A673 (cell line): Measurements from ENCODE around the gene DTNA.

Source experiments
- EZH2 ChIP-seq: fragments of 200-600 bp; sonication (generic); IDR thresholded peaks from 2 replicates; pipeline ENCODE4 v1.6.1; 2017; ENCODE audit warnings: borderline replicate concordance, low read depth, mild to moderate bottlenecking, mixed read lengths, antibody characterized with exemption, low read length; ENCODE audit not compliant: poor library complexity, severe bottlenecking
- TF ChIP-seq, protein P1 (sequence below): fragments of 300-800, 200-600 bp; sonication (generic); conservative IDR thresholded peaks from 2 replicates; pipeline ENCODE4 v1.5.1; 2017; ENCODE audit warnings: low read depth, mild to moderate bottlenecking, antibody characterized with exemption, low read length, moderate library complexity, mixed read lengths

DNA sequence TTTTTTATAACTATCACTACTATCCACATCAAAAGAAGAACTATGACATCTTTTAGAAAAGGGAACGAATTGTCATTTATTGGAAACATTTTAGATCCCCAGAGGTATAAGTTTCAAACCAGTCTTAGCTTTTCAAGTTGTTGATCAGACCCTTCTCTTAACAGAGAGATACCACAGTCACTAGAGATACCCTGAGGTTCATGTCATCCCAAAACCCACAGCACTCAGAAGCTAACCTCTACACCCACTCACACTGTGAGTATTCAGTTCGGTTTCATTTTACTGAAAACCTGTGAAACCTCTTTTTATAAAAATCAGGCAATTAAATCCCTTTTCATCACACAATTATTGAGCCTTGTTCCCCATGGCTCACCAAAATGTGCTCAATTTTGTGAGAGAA is 156.2 kb downstream of the DTNA start:
- TF ChIP-seq, protein P1, sequence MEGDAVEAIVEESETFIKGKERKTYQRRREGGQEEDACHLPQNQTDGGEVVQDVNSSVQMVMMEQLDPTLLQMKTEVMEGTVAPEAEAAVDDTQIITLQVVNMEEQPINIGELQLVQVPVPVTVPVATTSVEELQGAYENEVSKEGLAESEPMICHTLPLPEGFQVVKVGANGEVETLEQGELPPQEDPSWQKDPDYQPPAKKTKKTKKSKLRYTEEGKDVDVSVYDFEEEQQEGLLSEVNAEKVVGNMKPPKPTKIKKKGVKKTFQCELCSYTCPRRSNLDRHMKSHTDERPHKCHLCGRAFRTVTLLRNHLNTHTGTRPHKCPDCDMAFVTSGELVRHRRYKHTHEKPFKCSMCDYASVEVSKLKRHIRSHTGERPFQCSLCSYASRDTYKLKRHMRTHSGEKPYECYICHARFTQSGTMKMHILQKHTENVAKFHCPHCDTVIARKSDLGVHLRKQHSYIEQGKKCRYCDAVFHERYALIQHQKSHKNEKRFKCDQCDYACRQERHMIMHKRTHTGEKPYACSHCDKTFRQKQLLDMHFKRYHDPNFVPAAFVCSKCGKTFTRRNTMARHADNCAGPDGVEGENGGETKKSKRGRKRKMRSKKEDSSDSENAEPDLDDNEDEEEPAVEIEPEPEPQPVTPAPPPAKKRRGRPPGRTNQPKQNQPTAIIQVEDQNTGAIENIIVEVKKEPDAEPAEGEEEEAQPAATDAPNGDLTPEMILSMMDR, result no peak
- TF ChIP-seq EZH2, result no peak
